Right lobe of liver (tissue), 4 donors: ENCODE results near the gene TSPAN9.

Experiments used
- POLR2A ChIP-seq: fragments of 450-650 bp; IDR thresholded peaks from one replicate; pipeline ENCODE4 v1.6.1; 2017; ENCODE audit warnings: antibody characterized with exemption, mild to moderate bottlenecking
- TF ChIP-seq, protein P1 (sequence below), 4 donors: fragments of 200-600 bp in 3 of 4; fragments of 450-650 bp in 1 of 4; IDR thresholded peaks; one replicate each; pipeline versions ENCODE4 v1.5.1 to v1.8.0; 2016 to 2022; ENCODE audit warnings: antibody characterized with exemption in 4 of 4, mild to moderate bottlenecking in 2 of 4
- donor health status: DM: no; HTN: no; CAD: no.
- donor health status: DM: no; HTN: no; CAD: no.
- donor health status: DM: no; HTN: yes; CAD: no.

DNA sequence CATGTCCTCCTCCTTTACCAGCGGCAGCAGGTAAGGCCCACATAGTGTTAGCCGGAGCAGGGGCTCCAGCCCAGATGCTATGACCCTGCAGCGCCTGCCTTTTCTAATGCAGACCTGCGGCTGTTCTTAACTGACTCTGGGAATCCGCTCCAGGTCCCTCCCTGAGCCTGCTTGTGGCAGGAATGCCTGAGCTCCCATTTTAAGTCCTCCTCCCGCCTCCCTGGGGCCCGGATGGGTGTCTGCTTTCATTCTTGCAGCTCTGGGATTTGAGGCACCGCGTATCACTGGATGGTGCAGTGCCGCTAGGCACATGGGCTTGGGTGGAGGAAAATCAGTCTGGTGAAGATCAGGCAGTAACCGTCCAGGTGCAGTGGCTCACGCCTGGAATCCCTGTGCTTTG, 7.6 kb downstream of the TSPAN9 start:
- TF ChIP-seq, protein P1, sequence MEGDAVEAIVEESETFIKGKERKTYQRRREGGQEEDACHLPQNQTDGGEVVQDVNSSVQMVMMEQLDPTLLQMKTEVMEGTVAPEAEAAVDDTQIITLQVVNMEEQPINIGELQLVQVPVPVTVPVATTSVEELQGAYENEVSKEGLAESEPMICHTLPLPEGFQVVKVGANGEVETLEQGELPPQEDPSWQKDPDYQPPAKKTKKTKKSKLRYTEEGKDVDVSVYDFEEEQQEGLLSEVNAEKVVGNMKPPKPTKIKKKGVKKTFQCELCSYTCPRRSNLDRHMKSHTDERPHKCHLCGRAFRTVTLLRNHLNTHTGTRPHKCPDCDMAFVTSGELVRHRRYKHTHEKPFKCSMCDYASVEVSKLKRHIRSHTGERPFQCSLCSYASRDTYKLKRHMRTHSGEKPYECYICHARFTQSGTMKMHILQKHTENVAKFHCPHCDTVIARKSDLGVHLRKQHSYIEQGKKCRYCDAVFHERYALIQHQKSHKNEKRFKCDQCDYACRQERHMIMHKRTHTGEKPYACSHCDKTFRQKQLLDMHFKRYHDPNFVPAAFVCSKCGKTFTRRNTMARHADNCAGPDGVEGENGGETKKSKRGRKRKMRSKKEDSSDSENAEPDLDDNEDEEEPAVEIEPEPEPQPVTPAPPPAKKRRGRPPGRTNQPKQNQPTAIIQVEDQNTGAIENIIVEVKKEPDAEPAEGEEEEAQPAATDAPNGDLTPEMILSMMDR (IDR thresholded peaks at IDR 0.05) = no peak
- TF ChIP-seq POLR2A = no peak
